H9 (cell line): Measurements from ENCODE around the gene ST6GALNAC6. TPM values are rescaled to one million over a fixed set of nuclear protein-coding genes. Genes with fewer than 3 reads are reported as not detected.
A peak's percentile ranks its signal among the peaks of the same experiment; 100 is the strongest.

Experiments used
- DNase-seq: peaks from one replicate; pipeline ENCODE4 v3.0.0-alpha.2; 2017
- H2AFZ ChIP-seq: one replicate; pipeline ENCODE4 v1.6.1; 2013; ENCODE audit warnings: mild to moderate bottlenecking, low read length, control low read depth, moderate library complexity
- H2AK5ac ChIP-seq: 2 replicates; pipeline ENCODE4 v1.6.1; 2013; ENCODE audit warnings: low read length, control low read depth, mixed read lengths; ENCODE audit not compliant: insufficient read length
- H2BK120ac ChIP-seq: one replicate; pipeline ENCODE4 v1.6.1; 2013; ENCODE audit warnings: low read depth, mild to moderate bottlenecking, low read length, control low read depth, inconsistent platforms; ENCODE audit not compliant: poor library complexity, severe bottlenecking
- H2BK12ac ChIP-seq: 2 replicates; pipeline ENCODE4 v1.6.1; 2013; ENCODE audit warnings: low read length, control low read depth, mixed read lengths, low read depth; ENCODE audit not compliant: insufficient read length
- H2BK15ac ChIP-seq: 2 replicates; pipeline ENCODE4 v1.6.1; 2013; ENCODE audit warnings: low read depth, low read length, control low read depth
- H2BK20ac ChIP-seq: one replicate; pipeline ENCODE4 v1.6.1; 2013; ENCODE audit warnings: low read depth, mild to moderate bottlenecking, low read length, control low read depth, inconsistent platforms; ENCODE audit not compliant: poor library complexity, severe bottlenecking
- H2BK5ac ChIP-seq: 2 replicates; pipeline ENCODE4 v1.6.1; 2013; ENCODE audit warnings: low read length, control low read depth, mixed read lengths; ENCODE audit not compliant: insufficient read length
- H3K14ac ChIP-seq: 2 replicates; pipeline ENCODE4 v1.6.1; 2013; ENCODE audit warnings: low read length, control low read depth; ENCODE audit not compliant: insufficient read depth
- H3K18ac ChIP-seq: 2 replicates; pipeline ENCODE4 v1.6.1; 2013; ENCODE audit warnings: low read depth, mild to moderate bottlenecking, mixed read lengths, low read length, control low read depth; ENCODE audit not compliant: insufficient read length
- H3K23ac ChIP-seq: 2 replicates; pipeline ENCODE4 v1.6.1; 2013; ENCODE audit warnings: low read length, control low read depth, mixed read lengths, low read depth; ENCODE audit not compliant: insufficient read length
- H3K23me2 ChIP-seq: 2 replicates; pipeline ENCODE4 v1.6.1; 2013; ENCODE audit warnings: low read depth, mild to moderate bottlenecking, mixed read lengths, low read length, control low read depth; ENCODE audit not compliant: insufficient read length, poor library complexity, severe bottlenecking
- H3K27ac ChIP-seq: 2 replicates; pipeline ENCODE4 v1.5.1; 2013; ENCODE audit warnings: low read length, control low read depth, mixed read lengths, low read depth; ENCODE audit not compliant: insufficient read length
- H3K27me3 ChIP-seq: 2 replicates; pipeline ENCODE4 v1.6.1; 2013; ENCODE audit warnings: low read length, control low read depth, inconsistent platforms; ENCODE audit not compliant: insufficient read depth
- H3K4ac ChIP-seq: 2 replicates; pipeline ENCODE4 v1.6.1; 2013; ENCODE audit warnings: low read depth, mild to moderate bottlenecking, control low read depth, inconsistent platforms, low read length, moderate library complexity
- H3K4me1 ChIP-seq: 2 replicates; pipeline ENCODE4 v1.6.1; 2013; ENCODE audit warnings: low read length, control low read depth, inconsistent platforms; ENCODE audit not compliant: insufficient read depth
- H3K4me2 ChIP-seq: 2 replicates; pipeline ENCODE4 v1.6.1; 2013; ENCODE audit warnings: low read length, control low read depth, mixed read lengths; ENCODE audit not compliant: insufficient read length, insufficient read depth
- H3K56ac ChIP-seq: 2 replicates; pipeline ENCODE4 v1.6.1; 2013; ENCODE audit warnings: low read depth, mild to moderate bottlenecking, mixed read lengths, low read length, control low read depth; ENCODE audit not compliant: insufficient read length
- H3K79me1 ChIP-seq: 2 replicates; pipeline ENCODE4 v1.6.1; 2013; ENCODE audit warnings: low read depth, mild to moderate bottlenecking, moderate library complexity, low read length, control low read depth, inconsistent platforms; ENCODE audit not compliant: insufficient read depth, poor library complexity, severe bottlenecking
- H3K79me2 ChIP-seq: 2 replicates; pipeline ENCODE4 v1.6.1; 2013; ENCODE audit warnings: low read length, control low read depth, inconsistent platforms; ENCODE audit not compliant: insufficient read depth
- H3K9ac ChIP-seq: 2 replicates; pipeline ENCODE4 v1.6.1; 2013; ENCODE audit warnings: low read length, control low read depth, mixed read lengths; ENCODE audit not compliant: insufficient read length; ENCODE audit errors: extremely low read depth
- H3K9me3 ChIP-seq: one replicate; pipeline ENCODE4 v1.6.1; 2013; ENCODE audit warnings: low read depth, low read length, inconsistent platforms; ENCODE audit not compliant: control insufficient read depth
- H3T11ph ChIP-seq: one replicate; pipeline ENCODE4 v1.6.1; 2013; ENCODE audit warnings: mild to moderate bottlenecking, low read length, control low read depth, inconsistent platforms
- H4K20me1 ChIP-seq: one replicate; pipeline ENCODE4 v1.6.1; 2013; ENCODE audit not compliant: control insufficient read depth, insufficient read length, insufficient read depth
- H4K5ac ChIP-seq: 2 replicates; pipeline ENCODE4 v1.6.1; 2013; ENCODE audit warnings: low read depth, mild to moderate bottlenecking, mixed read lengths, low read length, control low read depth; ENCODE audit not compliant: insufficient read length
- H4K8ac ChIP-seq: replicated peaks from 2 replicates; pipeline ENCODE4 v1.6.1; 2013; ENCODE audit warnings: low read length, control low read depth, mixed read lengths, low read depth; ENCODE audit not compliant: insufficient read length
- H4K91ac ChIP-seq: 2 replicates; pipeline ENCODE4 v1.6.1; 2013; ENCODE audit warnings: low read depth, mild to moderate bottlenecking, moderate library complexity, mixed read lengths, low read length, control low read depth; ENCODE audit not compliant: insufficient read length
- H3K27ac Mint-ChIP-seq, 3 experiments: 2 replicates in 2 of 3; 3 replicates in 1 of 3; pipeline ENCODE4 v1.8.0; 2020 to 2021; ENCODE audit warnings: mixed read lengths in 3 of 3, mild to moderate bottlenecking in 1 of 3, moderate library complexity in 1 of 3
- H3K27me3 Mint-ChIP-seq: 2 replicates; pipeline ENCODE4 v1.8.0; 2021; ENCODE audit warnings: low read depth, mild to moderate bottlenecking, moderate library complexity, mixed read lengths
- H3K36me3 Mint-ChIP-seq, 3 experiments: 2 replicates in 2 of 3; 3 replicates in 1 of 3; pipeline ENCODE4 v1.8.0; 2020 to 2021; ENCODE audit warnings: low read depth in 3 of 3, mixed read lengths in 3 of 3; ENCODE audit not compliant: insufficient read depth in 1 of 3
- H3K4me1 Mint-ChIP-seq, 2 experiments: 2 replicates each; pipeline ENCODE4 v1.8.0; 2020; ENCODE audit warnings: mixed read lengths in 2 of 2
- H3K4me3 Mint-ChIP-seq, 2 experiments: 2 replicates in 1 of 2; 3 replicates in 1 of 2; pipeline ENCODE4 v1.8.0; 2020 to 2021; ENCODE audit warnings: mild to moderate bottlenecking in 2 of 2, mixed read lengths in 2 of 2, moderate library complexity in 1 of 2
- H3K9me3 Mint-ChIP-seq, 2 experiments: 2 replicates in 1 of 2; 3 replicates in 1 of 2; pipeline ENCODE4 v1.8.0; 2020; ENCODE audit warnings: mild to moderate bottlenecking in 2 of 2, mixed read lengths in 2 of 2, moderate library complexity in 1 of 2
- WGBS: extraction: QIAGEN DNeasy Blood & Tissue Kit; methylation state at CpG from one replicate; pipeline ENCODE4 v1.1.7; 2013; ENCODE audit warnings: missing lambda C conversion rate, low lambda C conversion rate, mixed read lengths; ENCODE audit not compliant: insufficient read length; ENCODE audit errors: extremely low coverage; 5-methylcytosine and 5-hydroxymethylcytosine counted together
- total RNA-seq: library from RNA; stranded (reverse); gene quantifications from 2 replicates; pipeline ENCODE4 v1.2.1, GENCODE V29; 2021
- TF ChIP-seq, protein P1 (sequence below): fragments of 200-600 bp; sonication (generic); conservative IDR thresholded peaks from 3 replicates; pipeline ENCODE4 v1.8.0; 2021; ENCODE audit warnings: antibody characterized with exemption, mild to moderate bottlenecking

ST6GALNAC6 gene
- total RNA-seq, 1 experiment from 2014 or later = 29.8 TPM

DNA sequence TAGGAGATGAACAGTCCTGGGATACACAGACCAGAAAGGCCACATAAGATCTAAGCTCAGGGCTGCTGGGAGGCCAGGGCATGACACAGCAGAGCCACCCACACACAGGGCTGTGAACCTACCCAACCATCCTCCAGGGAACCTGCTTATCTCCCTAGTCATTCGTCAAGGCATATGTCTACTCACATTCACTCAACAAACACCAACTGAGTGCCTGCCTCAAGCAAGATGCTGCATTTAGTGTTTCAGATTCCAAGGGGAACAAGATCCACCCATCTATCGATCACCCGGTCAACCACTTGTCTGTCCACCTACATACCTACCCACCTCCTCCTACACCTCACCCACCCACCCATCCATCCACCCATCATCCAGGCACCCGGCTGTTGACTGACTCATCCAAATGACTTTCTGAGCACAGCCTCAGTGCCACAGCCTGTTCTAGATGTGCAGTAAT is 36.4 kb upstream of the ST6GALNAC6 start:
- no peak overlapping the region for H2BK20ac ChIP-seq
- H2AFZ ChIP-seq = no peak overlapping the region
- no peak overlapping the region for H3T11ph ChIP-seq
- no peak overlapping the region for H3K18ac ChIP-seq
- no peak overlapping the region for H2BK15ac ChIP-seq
- H4K8ac ChIP-seq = no peak overlapping the region
- no peaks in the 10 kb centered on the region for H3K4me1 ChIP-seq
- Mint-ChIP-seq H3K4me3 (peak overlapping the region; percentile 84 to 96), H3K27ac (no peak overlapping the region), H3K9me3 (no peaks in the 10 kb centered on the region; a peak in 1 of 5 replicates), H3K36me3 (peaks cover 2 to 17% (median 16%) of the 10 kb centered on the region in 3 experiments; a peak in 6 of 7 replicates), H3K4me1 (peaks cover 34 to 35% of the 10 kb centered on the region in 2 experiments), H3K27me3 (peaks cover 6% of the 10 kb centered on the region)
- H4K91ac ChIP-seq = no peak overlapping the region
- H2BK12ac ChIP-seq = no peak overlapping the region
- H3K9ac ChIP-seq = no peak overlapping the region
- H3K56ac ChIP-seq = no peak overlapping the region
- no peaks in the 10 kb centered on the region for H3K9me3 ChIP-seq
- H3K23me2 ChIP-seq = peaks cover 9% of the 10 kb centered on the region
- peaks cover 10% of the 10 kb centered on the region for H3K79me1 ChIP-seq
- no peaks in the 10 kb centered on the region for H4K20me1 ChIP-seq
- no peak overlapping the region for H3K4me2 ChIP-seq
- H2BK5ac ChIP-seq = no peak overlapping the region
- H3K23ac ChIP-seq = no peak overlapping the region
- H3K4ac ChIP-seq = no peak overlapping the region
- no peak overlapping the region for H4K5ac ChIP-seq
- H3K27me3 ChIP-seq = no peaks in the 10 kb centered on the region
- no peak for DNase-seq
- no peak overlapping the region for H3K27ac ChIP-seq
- H2AK5ac ChIP-seq = no peak overlapping the region
- H2BK120ac ChIP-seq = no peak overlapping the region
- TF ChIP-seq, protein P1, sequence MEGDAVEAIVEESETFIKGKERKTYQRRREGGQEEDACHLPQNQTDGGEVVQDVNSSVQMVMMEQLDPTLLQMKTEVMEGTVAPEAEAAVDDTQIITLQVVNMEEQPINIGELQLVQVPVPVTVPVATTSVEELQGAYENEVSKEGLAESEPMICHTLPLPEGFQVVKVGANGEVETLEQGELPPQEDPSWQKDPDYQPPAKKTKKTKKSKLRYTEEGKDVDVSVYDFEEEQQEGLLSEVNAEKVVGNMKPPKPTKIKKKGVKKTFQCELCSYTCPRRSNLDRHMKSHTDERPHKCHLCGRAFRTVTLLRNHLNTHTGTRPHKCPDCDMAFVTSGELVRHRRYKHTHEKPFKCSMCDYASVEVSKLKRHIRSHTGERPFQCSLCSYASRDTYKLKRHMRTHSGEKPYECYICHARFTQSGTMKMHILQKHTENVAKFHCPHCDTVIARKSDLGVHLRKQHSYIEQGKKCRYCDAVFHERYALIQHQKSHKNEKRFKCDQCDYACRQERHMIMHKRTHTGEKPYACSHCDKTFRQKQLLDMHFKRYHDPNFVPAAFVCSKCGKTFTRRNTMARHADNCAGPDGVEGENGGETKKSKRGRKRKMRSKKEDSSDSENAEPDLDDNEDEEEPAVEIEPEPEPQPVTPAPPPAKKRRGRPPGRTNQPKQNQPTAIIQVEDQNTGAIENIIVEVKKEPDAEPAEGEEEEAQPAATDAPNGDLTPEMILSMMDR = no peak
- WGBS = no CpG with 5 or more reads among the region's 4 CpGs
- no peaks in the 10 kb centered on the region for H3K79me2 ChIP-seq
- no peak overlapping the region for H3K14ac ChIP-seq
